Naive B cell (primary cell): ENCODE results near the gene TTC38. TPM values are rescaled to one million over a fixed set of nuclear protein-coding genes. Genes with fewer than 3 reads are reported as not detected.
A peak's percentile ranks its signal among the peaks of the same experiment; 100 is the strongest.

Experiments used
- ATAC-seq, 2 donors: fragments of 150-1000 bp; cut with Tn5 transposase; 2 replicates each; pipeline ENCODE4 v1.10.0; 2021; ENCODE audit warnings: low read depth in 2 of 2, mild to moderate bottlenecking in 2 of 2, moderate library complexity in 2 of 2
- DNase-seq: peaks from one replicate; pipeline ENCODE4 v3.0.0; 2022
- H3K27ac Mint-ChIP-seq, 6 donors: one replicate each; pipeline ENCODE4 v1.8.0; 2020 to 2022; ENCODE audit warnings: mild to moderate bottlenecking in 6 of 6, mixed read lengths in 6 of 6, moderate library complexity in 5 of 6, inconsistent platforms in 2 of 6
- H3K27me3 Mint-ChIP-seq, 3 donors: one replicate each; pipeline ENCODE4 v1.8.0; 2021 to 2022; ENCODE audit warnings: mixed read lengths in 3 of 3, mild to moderate bottlenecking in 1 of 3
- H3K36me3 Mint-ChIP-seq, 2 donors: one replicate each; pipeline ENCODE4 v1.8.0; 2020 to 2022; ENCODE audit warnings: mixed read lengths in 2 of 2, inconsistent platforms in 1 of 2, mild to moderate bottlenecking in 1 of 2
- H3K4me1 Mint-ChIP-seq, 3 donors: one replicate each; pipeline ENCODE4 v1.8.0; 2020 to 2022; ENCODE audit warnings: mixed read lengths in 3 of 3, inconsistent platforms in 1 of 3, mild to moderate bottlenecking in 1 of 3, moderate library complexity in 1 of 3
- H3K4me3 Mint-ChIP-seq, 8 donors: one replicate each; pipeline ENCODE4 v1.8.0; 2020 to 2022; ENCODE audit warnings: mild to moderate bottlenecking in 8 of 8, mixed read lengths in 8 of 8, moderate library complexity in 8 of 8, inconsistent platforms in 2 of 8
- H3K9me3 Mint-ChIP-seq, 7 donors: one replicate each; pipeline ENCODE4 v1.8.0; 2020 to 2022; ENCODE audit warnings: mixed read lengths in 7 of 7, mild to moderate bottlenecking in 5 of 7, inconsistent platforms in 2 of 7, moderate library complexity in 1 of 7
- polyA plus RNA-seq, 6 donors: library from polyadenylated mRNA; unstranded; fragments of 300-500 nt; fragmentation: Illumina TruSeq; gene quantifications; one replicate each; pipeline ENCODE4 v1.2.3, GENCODE V29; 2021; ENCODE audit warnings: low read depth in 6 of 6

The TTC38 gene
- polyA plus RNA-seq, 6 donors from 2014 or later, result 1.8 to 6.0 (median 2.7) TPM; not detected in 1

DNA sequence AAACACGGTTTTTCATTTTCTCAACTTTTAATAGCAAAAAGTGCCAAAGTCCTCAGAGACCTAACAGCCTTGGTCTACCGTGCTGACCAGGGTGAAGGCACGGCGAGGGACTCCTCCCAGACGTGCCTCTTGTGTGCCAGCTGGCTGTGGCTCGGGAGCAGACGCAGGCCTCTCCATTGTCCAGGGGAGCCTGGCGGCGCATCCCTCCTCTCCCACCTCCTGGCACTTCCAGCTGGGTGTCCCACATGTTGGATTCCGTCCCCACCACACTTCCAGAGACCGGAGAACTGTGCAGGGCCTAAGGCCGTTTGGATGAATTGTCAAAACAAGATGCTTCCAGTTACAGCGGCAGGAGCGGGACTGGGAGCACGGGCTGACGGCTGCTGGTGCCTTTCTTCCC, 29.3 kb upstream of the TTC38 start:
- Mint-ChIP-seq H3K27ac (peak overlapping the region in 1 of 6 donors; percentile 26), H3K36me3 (peaks cover 0 to 15% of the 10 kb centered on the region in 2 donors)
- ATAC-seq, result no peak

DNA sequence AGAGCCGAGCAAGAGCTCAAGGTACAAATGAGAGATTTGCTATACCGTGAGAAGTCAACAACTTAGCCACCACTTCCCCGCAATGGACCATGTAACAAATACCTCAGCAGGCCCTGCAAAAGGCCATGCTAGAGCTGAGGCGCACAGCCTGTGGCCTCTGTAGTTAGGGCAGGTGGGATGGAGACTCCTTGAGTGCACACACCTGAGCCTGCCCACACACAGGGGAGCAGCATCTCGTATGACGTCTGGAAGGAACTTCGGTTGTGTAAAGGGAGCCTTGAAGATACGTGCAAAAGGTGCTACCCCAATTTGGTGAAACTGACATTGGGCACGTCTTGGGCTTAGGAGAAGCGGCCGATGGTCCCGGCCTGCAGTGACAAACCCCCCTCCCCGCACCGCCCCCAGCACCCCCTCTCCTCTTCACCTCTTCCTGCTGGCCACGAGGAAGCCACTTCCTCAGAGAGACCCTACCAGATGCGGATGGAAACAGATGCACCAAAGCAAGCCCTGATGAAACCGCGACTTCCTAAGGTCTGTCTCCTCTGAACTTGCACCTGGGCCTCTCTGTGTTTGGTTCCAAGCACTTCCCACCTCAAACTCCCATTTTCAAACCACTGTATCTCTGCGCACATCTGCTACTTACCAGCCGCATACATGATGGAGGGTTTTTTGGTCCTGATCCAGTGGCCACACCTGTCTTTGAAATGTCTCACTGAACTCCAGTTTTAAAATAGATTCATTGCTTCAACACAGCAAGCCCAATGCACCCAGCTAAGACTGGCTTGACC, 28.4 kb upstream of the TTC38 start:
- peaks cover 11 to 30% (median 17%) of the 10 kb centered on the region in 3 donors for H3K4me1 Mint-ChIP-seq
- peak overlapping the region in 3 of 6 donors; percentile 10 to 40 (median 24) for H3K27ac Mint-ChIP-seq
- H3K27me3 Mint-ChIP-seq, result no peaks in the 10 kb centered on the region
- peak; percentile 34 for DNase-seq
- no peaks in the 10 kb centered on the region for H3K9me3 Mint-ChIP-seq
- peak; percentile 78 to 81 for ATAC-seq
- peaks cover 6 to 15% of the 10 kb centered on the region in 2 donors for H3K36me3 Mint-ChIP-seq
- peak overlapping the region in 7 of 8 donors; percentile 4 to 71 (median 66) for H3K4me3 Mint-ChIP-seq

More for the DNA sequence above, 29.3 kb upstream of the TTC38 start:
- Mint-ChIP-seq H3K9me3 (no peaks in the 10 kb centered on the region), H3K27me3 (no peaks in the 10 kb centered on the region), H3K4me3 (no peak overlapping the region), H3K4me1 (peaks cover 6 to 32% (median 12%) of the 10 kb centered on the region in 3 donors)
- no peak for DNase-seq

DNA sequence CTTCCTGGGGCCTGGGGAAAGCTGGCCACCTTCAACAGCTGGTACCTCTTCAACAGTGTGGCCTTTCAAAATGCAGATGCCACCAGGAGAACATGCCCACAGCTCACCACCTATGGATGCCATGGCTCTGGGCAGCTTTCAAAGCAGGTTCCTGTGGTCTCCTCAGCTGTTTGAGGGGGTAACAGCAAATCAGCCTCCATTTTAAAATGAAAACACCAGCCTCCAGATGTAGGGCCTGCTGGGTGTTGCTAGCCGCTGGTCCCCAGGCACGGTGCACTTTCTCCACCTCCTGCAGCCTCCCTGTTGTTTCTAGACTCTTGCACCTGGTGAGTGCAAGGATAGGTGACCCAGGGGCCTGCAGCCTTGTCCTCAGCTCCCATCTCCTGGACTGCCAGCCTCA, 27.7 kb upstream of the TTC38 start:
- ATAC-seq, result no peak
- Mint-ChIP-seq H3K4me1 (peaks cover 11 to 29% (median 17%) of the 10 kb centered on the region in 3 donors), H3K36me3 (peaks cover 6 to 14% of the 10 kb centered on the region in 2 donors), H3K27ac (peak overlapping the region in 2 of 6 donors; percentile 37 to 56), H3K4me3 (peak overlapping the region in 6 of 8 donors; percentile 4 to 71 (median 54)), H3K27me3 (no peaks in the 10 kb centered on the region), H3K9me3 (no peaks in the 10 kb centered on the region)
- DNase-seq, result no peak

DNA sequence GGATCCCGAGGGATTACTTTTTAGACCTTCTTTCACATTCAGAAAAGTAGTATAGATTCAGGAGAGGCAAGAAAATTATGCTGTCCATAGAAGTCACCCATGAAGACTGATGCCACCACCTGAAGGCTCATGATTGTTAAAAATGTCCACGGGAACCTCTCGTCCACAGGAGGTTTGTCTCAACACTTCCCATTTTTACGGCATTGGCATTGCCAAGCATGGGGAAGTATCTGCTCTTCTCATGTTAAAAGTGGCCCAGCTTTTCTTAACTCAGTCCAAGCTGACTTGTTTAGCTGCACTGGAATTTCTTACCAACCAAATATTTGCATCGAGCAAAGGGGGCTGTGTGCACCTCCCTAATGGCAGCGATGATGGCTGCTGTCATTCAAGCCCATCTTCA, 27.3 kb upstream of the TTC38 start:
- Mint-ChIP-seq H3K9me3 (no peaks in the 10 kb centered on the region), H3K27ac (peak overlapping the region in 1 of 6 donors; percentile 37), H3K4me1 (peaks cover 11 to 29% (median 17%) of the 10 kb centered on the region in 3 donors), H3K27me3 (no peaks in the 10 kb centered on the region), H3K36me3 (peaks cover 6 to 9% of the 10 kb centered on the region in 2 donors), H3K4me3 (peak overlapping the region in 3 of 8 donors; percentile 21 to 71 (median 61))
- ATAC-seq, result no peak
- DNase-seq, result no peak

DNA sequence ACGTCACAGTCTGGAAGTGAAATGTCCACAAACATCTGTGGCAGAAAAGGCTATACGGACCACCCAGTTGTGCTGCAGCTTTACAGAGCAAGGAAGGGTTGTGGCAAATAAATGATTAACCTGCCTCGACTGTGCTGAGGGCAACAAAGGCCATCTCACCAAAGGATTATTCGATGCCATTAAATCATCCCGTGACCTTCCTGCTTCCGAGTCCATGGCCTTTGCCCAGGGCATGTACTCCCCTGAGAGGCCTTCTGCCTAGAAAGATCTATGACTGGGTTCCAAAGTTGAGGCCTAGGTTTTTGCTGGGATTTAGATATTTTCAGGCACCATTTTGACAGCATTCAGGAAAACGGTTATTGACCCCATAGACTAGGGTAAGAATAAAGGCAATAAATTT, 26.9 kb upstream of the TTC38 start:
- H3K27ac Mint-ChIP-seq, result no peak overlapping the region

DNA sequence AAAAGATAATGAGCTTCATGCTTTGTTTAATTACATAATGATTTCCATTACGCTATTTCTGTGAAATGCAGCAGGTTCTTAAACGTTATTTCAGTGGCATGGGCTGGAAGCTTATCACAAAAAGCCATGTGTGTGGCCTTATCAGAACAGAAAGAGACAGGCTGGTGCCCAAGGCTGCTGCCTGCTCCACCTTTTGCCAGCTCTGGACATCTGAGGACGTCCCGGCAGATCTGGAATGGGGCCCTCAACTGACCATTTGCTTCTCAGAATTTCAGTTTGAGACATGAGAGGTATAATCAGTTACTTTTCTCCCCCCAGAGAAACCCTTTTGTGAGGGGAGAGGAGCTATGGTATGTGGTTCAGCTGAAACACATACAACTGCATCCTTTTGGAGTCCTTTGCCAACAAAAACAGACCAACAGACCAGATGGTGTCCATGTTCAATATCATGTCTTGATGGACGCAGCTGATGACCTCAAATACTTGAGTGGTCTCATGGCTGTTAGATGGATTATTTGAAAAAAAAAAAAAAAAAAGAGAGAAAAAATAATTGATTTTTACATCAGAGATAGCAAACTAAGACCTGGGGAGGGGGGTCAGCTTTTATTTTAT, 26.3 kb upstream of the TTC38 start:
- Mint-ChIP-seq H3K9me3 (no peaks in the 10 kb centered on the region), H3K4me3 (no peak overlapping the region), H3K4me1 (peaks cover 16 to 31% (median 17%) of the 10 kb centered on the region in 3 donors)

More for the DNA sequence above, 26.9 kb upstream of the TTC38 start:
- DNase-seq (no peak), ATAC-seq (no peak)
- Mint-ChIP-seq H3K27me3 (no peaks in the 10 kb centered on the region), H3K4me1 (peaks cover 11 to 29% (median 17%) of the 10 kb centered on the region in 3 donors), H3K4me3 (no peak overlapping the region), H3K9me3 (no peaks in the 10 kb centered on the region), H3K36me3 (peaks cover 6 to 8% of the 10 kb centered on the region in 2 donors)

DNA sequence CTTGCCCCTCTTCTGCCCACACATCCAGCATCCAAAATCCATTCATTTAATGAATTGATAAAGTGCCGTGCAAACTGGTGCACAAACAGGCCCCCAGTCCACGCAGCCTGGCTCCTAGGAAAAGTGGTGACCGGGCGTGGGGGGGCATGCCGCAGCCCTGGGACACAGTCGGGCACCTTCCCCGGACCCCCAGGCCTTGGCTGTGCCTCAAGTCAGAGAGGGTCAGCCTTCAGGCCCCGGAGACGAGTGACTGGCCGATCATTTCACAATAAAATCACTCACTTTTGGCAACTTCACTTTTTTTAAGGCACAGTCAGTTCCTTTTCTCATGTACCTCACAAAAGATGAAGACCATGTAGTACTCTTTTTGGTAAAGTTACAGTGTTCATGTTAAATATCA, 25.7 kb upstream of the TTC38 start:
- H3K9me3 Mint-ChIP-seq, result no peaks in the 10 kb centered on the region
- no peaks in the 10 kb centered on the region for H3K27me3 Mint-ChIP-seq
- peaks cover 17 to 31% (median 17%) of the 10 kb centered on the region in 3 donors for H3K4me1 Mint-ChIP-seq
- ATAC-seq (no peak), DNase-seq (no peak)
- peaks cover 4 to 6% of the 10 kb centered on the region in 2 donors for H3K36me3 Mint-ChIP-seq
- H3K27ac Mint-ChIP-seq, result no peak overlapping the region
- H3K4me3 Mint-ChIP-seq, result no peak overlapping the region

More for the DNA sequence above, 26.3 kb upstream of the TTC38 start:
- ATAC-seq (no peak), DNase-seq (no peak)
- H3K36me3 Mint-ChIP-seq, result peaks cover 6% of the 10 kb centered on the region in 2 donors
- H3K27ac Mint-ChIP-seq, result no peak overlapping the region
- H3K27me3 Mint-ChIP-seq, result no peaks in the 10 kb centered on the region

GRCh38 chr22:46244771-46245170, 23.0 kb upstream of the TTC38 start:
- DNase-seq (no peak), ATAC-seq (no peak)
- H3K36me3 Mint-ChIP-seq, result peaks cover 0 to 6% of the 10 kb centered on the region in 2 donors
- peaks cover 21 to 28% (median 23%) of the 10 kb centered on the region in 3 donors for H3K4me1 Mint-ChIP-seq
- no peaks in the 10 kb centered on the region for H3K9me3 Mint-ChIP-seq
- H3K27me3 Mint-ChIP-seq, result no peaks in the 10 kb centered on the region
- peak overlapping the region in 1 of 6 donors; percentile 50 for H3K27ac Mint-ChIP-seq
- H3K4me3 Mint-ChIP-seq, result no peak overlapping the region

- Mint-ChIP-seq H3K27ac (no peak overlapping the region), H3K27me3 (no peaks in the 10 kb centered on the region), H3K4me1 (peaks cover 15 to 21% (median 19%) of the 10 kb centered on the region in 3 donors), H3K36me3 (peaks cover 0 to 6% of the 10 kb centered on the region in 2 donors), H3K9me3 (no peaks in the 10 kb centered on the region), H3K4me3 (no peak overlapping the region)
- ATAC-seq (no peak), DNase-seq (no peak)
Observed at GRCh38 chr22:46245511-46245910, 22.3 kb upstream of the TTC38 start.

GRCh38 chr22:46246178-46246577, 21.6 kb upstream of the TTC38 start:
- Mint-ChIP-seq H3K4me1 (peaks cover 18 to 25% (median 20%) of the 10 kb centered on the region in 3 donors), H3K4me3 (peak overlapping the region in 2 of 8 donors; percentile 18 to 47), H3K9me3 (no peaks in the 10 kb centered on the region), H3K36me3 (peaks cover 0 to 6% of the 10 kb centered on the region in 2 donors), H3K27ac (no peak overlapping the region), H3K27me3 (no peaks in the 10 kb centered on the region)
- ATAC-seq (no peak), DNase-seq (no peak)

DNA sequence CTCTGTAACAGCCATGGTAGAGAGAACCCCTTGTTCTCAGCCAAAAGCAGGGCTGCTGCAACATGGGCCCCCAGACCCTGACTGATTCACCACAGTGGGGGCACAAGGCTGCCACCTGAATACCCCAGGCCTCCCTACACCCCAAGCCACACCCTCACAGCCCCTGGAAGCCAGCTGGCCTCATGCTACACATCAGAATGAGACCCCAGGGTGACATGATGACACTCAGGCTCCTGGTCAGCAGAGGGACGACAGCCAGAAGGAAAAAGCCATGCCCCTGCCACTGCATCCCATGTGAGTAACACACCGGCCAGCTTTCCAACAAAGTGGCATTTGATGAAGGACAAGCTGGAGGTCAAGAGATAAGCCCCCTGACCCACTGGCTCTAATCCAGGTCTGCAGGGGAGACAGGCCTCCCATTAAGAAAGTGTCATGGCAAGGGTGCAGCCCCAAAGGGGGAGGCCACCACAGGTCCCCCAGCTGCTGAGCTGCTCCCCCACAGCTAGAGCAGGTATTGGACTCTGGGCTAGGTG, 20.3 kb upstream of the TTC38 start:
- Mint-ChIP-seq H3K27ac (peak overlapping the region in 1 of 6 donors; percentile 71), H3K9me3 (no peaks in the 10 kb centered on the region)
- no peak for ATAC-seq

DNA sequence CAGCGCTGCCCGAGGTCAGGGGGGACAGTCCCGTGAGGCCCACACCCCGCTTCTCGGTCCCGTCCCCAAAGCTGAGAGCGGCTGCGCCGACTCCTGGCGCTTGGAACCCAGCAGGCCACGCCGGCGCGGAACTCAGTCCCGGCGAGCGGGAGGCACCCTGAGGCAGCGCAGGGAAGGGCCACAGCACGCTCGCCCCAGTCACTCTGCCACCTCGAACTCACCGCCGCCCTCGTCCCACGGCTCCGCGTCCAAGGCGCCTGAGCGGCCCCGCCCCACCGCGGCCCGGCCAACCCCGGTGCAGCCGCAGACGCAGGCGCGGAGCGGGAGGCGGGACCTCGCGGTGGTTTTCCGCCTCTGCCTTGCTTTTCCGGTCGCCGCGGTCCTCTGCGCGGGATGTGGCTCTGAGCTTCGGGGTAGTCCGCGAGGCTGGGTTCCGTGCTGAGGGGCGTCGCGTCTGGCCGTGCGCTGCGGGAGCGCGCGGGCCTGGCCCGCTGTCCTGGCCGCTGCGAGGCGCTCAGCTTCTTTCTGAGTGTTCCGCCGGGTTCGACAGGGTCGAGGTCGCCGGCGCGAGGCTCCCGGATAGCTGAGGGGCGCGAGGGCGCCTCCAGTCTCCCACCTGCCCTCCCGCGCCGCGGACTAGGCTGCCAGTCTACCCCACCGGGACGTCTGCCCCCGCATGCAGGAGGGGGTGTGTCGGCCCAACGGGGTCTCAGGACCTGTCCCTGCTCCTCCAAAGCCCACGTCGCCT, 17.6 kb upstream of the TTC38 start, which contains the start of gene CDPF1:
CDPF1 (minus strand) TSS at position 259 of the 748 bp plus-strand sequence. CDS start 2,009 bp downstream, outside the sequence.
- H3K9me3 Mint-ChIP-seq, result no peaks in the 10 kb centered on the region
- peak within 1 kb of the TSS; percentile 81 to 94 (median 88) for H3K4me3 Mint-ChIP-seq
- peak within 1 kb of the TSS in 3 of 6 donors; percentile 82 to 86 (median 86) for H3K27ac Mint-ChIP-seq
- peaks cover 23 to 26% (median 25%) of the 10 kb centered on the region in 3 donors for H3K4me1 Mint-ChIP-seq
- peak; percentile 93 for DNase-seq
- no peaks in the 10 kb centered on the region for H3K36me3 Mint-ChIP-seq
- H3K27me3 Mint-ChIP-seq, result no peaks in the 10 kb centered on the region
- ATAC-seq, result peak; percentile 92 to 93

More for the DNA sequence above, 20.3 kb upstream of the TTC38 start:
- Mint-ChIP-seq H3K36me3 (peaks cover 0 to 6% of the 10 kb centered on the region in 2 donors), H3K4me1 (peaks cover 22 to 31% (median 27%) of the 10 kb centered on the region in 3 donors), H3K4me3 (peak overlapping the region in 4 of 8 donors; percentile 2 to 81 (median 55)), H3K27me3 (no peaks in the 10 kb centered on the region)
- no peak for DNase-seq

DNA sequence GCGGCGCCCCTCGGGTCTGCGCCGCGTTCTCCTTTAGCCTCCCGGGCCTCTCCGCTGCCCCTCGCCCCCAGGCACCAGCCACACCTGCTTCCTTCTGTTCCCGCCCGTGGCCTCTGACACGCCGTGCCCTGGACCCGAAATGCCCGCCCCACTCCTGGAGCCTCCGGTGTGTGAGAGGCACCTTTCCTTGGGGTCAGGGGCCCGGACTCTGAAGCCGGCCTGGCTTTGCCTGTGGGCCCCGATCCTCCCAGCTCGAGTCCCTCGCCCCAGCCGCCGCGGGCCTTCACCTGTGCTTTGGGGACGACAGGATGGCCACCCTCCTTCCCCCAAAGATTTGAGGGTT, 17.1 kb upstream of the TTC38 start:
- ATAC-seq, result no peak
- Mint-ChIP-seq H3K4me1 (peaks cover 23 to 26% (median 25%) of the 10 kb centered on the region in 3 donors), H3K36me3 (no peaks in the 10 kb centered on the region)

More for the DNA sequence above, 17.1 kb upstream of the TTC38 start:
- no peak for DNase-seq
- H3K27me3 Mint-ChIP-seq, result no peaks in the 10 kb centered on the region
- H3K4me3 Mint-ChIP-seq, result peak overlapping the region; percentile 81 to 94 (median 88)
- peak overlapping the region in 3 of 6 donors; percentile 82 to 86 (median 86) for H3K27ac Mint-ChIP-seq
- no peaks in the 10 kb centered on the region for H3K9me3 Mint-ChIP-seq
